OCI-M2 (cell line): ENCODE measurements around the gene EXOSC3.

Experiments
- DNase-seq: peaks from one replicate; lab custom pipeline; 2025; ENCODE audit not compliant: unreplicated experiment; lab: John Stamatoyannopoulos, UW

EXOSC3 gene

GRCh38 chr9:37739222-37739621, 45.6 kb downstream of the EXOSC3 start:
- no peak for DNase-seq

- no peak for DNase-seq
These were observed 51.9 kb downstream of the EXOSC3 start for GRCh38 chr9:37732952-37733351.

DNA sequence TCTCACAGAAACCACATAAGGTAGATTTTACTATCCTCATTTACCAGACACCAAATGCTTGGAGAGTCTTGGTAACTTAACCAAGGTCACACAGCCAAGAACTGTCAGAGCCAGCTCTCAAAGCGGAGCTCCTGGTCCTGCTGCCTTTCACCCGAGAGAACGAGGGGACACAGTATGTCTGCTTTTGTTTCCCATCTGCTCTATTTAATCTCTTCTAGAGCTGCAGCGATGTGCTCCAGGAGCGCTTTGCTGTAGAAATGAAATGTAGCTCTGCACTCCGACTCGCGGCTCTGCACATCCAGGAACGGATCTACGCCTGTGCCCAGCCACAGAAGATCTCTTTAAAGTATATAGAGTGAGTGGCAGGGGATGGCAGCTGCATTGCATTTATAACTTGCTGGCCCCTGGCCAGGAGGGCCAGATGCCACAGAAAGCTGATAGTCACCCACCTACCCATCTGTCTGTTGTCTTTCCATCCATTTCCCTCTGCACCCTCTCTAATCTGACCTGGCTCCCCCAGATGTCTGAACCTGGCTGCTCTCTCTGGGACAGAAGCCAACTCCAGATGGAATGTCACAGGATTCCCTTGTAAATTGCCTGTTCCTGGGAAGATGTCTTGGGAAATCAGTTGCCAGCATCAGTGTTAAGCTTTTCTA, 52.6 kb downstream of the EXOSC3 start:
- no peak for DNase-seq

DNA sequence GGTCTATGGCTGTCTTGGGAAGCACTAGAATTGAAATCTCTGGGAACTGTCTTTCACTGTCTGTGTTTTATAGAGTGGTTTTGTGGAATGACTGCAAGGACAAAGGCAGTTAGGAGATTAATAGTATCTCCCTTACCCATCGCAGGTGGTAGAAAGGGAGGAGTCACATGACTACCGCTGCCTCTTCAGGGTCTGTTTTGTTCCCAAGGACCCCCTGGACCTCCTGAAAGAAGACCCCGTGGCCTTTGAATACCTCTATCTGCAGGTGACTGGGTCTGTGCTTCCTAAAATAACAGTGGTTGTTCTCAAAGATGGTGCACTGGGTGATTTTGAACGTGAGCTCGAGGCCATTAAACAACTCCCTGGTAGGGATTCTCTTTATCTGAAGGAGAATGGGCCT, 54.0 kb downstream of the EXOSC3 start:
- no peak for DNase-seq

DNA sequence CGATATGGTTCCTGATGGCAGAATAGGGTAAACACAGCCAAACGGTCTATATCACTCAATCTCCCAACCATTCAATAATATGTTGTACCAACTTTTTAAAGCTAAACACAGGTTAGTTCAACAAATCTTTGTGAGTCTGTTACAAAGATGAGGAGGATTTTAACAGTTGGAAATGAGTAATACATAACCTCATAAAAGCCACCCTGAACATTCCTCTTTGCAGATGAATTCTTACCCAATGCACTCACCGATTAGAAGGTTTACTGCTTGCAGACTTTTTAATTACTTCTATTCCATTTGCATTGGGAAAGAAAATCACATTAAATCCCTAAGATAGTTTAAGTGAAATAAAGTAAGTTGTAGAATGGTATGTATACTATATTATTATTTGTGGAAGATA, 54.6 kb downstream of the EXOSC3 start:
- DNase-seq = no peak
